ENCODE measurements around the gene NOSIP.

DNA sequence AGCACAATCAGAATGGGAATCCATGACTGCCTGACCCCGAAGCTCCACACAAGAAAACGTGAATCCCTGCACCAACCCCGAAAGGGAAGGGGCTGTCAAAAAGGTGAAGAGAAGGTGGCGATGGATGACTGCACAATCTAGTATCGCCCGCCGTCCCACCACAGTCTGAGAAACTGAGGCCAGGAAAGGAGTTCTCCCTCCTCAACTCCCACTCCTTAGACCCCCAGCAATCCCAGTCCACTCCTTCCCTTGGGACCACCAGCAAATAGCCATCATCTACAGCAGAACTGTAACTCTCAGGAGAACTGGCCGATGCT is 451 bp downstream of the NOSIP start:
- TF ChIP-seq, protein P1, sequence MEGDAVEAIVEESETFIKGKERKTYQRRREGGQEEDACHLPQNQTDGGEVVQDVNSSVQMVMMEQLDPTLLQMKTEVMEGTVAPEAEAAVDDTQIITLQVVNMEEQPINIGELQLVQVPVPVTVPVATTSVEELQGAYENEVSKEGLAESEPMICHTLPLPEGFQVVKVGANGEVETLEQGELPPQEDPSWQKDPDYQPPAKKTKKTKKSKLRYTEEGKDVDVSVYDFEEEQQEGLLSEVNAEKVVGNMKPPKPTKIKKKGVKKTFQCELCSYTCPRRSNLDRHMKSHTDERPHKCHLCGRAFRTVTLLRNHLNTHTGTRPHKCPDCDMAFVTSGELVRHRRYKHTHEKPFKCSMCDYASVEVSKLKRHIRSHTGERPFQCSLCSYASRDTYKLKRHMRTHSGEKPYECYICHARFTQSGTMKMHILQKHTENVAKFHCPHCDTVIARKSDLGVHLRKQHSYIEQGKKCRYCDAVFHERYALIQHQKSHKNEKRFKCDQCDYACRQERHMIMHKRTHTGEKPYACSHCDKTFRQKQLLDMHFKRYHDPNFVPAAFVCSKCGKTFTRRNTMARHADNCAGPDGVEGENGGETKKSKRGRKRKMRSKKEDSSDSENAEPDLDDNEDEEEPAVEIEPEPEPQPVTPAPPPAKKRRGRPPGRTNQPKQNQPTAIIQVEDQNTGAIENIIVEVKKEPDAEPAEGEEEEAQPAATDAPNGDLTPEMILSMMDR (conservative IDR thresholded peaks at IDR 0.05; ENCODE audit: low read length): no peak
- TF ChIP-seq EZH2phosphoT487 (IDR thresholded peaks at IDR 0.05; ENCODE audit: borderline replicate concordance, low read depth, low read length): no peak
